EL (cell line): Measurements from ENCODE around the gene C4orf50.

Experiments used
- DNase-seq: peaks from one replicate; pipeline ENCODE4 v3.0.0-alpha.2; 2016

The C4orf50 gene

DNA sequence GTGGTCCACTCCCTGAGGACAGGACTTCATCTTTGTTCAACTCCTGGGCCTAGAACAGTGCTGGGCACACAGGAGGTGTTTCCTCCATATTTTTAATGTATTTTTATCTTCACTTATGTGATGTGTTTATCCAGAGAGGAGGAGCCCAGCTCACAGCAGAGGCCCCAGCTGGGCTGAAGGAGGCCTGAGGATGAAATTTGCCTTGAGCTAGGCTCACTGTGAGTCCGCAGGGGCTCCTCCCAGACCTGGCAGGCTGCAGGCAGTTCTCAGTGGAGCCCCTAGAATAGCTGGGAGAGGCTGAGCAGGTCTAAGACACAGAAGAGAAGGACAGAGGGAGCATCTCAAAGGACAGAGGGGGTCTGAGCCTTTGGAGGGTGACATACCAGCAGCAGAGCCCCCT is 26.8 kb downstream of the C4orf50 start:
- DNase-seq: no peak

DNA sequence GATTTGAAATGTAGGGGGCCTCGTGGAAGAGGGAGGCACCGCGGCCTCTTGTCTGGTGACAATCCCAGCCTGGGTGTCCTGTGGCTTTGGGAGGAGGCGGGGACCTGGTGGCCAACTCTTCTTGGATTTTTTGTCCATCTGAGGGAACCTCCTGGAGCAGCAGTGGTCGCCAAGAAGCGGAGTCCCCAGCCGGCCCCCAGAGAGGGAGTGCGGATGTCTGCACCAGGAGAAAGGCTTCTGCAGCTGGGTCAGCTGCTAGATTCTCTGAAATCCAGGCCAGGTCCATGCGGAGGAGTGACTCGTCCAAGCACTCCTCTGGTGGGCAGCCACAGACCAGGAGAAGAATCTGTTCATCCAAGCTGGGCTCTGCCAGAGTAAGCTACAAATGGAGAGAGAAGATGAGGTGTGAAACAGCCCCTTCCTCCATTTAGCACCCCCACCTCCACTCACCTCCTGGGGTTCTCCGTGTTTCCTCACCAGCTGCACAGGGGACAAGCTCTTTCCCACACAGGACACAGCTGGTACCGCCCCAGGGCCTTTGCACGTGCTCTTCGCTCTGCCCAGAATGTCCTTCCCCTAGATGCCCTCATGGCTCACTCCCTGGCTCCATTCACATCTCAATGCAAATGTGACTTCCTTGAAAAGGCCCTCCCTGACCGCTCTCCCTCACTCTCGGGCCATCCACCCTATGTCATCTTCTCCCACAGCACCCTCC is 27.6 kb downstream of the C4orf50 start:
- DNase-seq: no peak

DNA sequence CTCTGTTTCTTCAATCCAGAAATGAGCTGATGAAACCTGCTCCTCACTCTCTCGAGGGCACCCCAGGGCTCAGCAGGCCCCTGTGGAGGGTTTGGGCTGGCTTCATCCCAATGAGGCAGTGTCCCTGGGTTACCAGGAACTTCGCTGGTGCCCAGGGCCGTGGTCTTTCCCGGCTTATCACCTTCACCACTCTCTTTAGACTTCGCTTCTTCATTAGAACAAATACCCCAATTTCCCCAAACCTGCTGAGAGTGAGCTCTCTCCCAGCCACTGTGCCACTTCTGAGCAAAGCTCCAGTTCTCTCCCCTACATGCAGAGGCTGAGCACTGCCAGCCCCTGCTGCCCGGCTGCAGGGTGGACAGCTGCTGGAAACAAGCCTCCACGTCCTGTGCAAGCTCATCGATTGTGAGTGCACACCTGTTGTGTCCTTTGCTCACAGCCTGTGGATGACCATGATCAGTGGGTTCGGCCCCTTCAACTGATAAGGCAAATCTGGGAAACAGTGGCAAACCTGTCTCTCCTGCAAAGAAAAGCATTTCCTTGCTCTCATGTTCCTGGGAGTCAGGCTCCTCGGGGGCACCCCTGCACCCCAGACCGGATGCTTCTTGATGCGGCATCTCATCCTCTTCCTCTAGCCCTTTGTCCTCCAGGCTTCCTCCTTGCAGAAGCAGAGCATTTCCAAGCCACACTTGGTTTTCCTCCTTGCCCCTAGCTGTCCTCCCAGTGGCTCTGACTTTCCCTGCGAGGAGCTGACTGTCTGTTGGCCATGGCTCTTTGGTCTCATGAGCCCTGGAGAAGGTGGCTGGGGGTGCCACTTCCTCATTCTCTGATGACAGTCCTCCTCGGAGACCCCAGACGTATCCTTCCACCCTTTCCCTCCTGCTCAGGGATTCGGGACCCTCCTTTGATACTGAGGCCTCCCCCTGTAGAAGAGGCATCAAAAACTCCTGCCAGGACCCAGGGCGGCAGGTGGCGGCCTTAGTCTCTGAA is 28.7 kb downstream of the C4orf50 start:
- no peak for DNase-seq

DNA sequence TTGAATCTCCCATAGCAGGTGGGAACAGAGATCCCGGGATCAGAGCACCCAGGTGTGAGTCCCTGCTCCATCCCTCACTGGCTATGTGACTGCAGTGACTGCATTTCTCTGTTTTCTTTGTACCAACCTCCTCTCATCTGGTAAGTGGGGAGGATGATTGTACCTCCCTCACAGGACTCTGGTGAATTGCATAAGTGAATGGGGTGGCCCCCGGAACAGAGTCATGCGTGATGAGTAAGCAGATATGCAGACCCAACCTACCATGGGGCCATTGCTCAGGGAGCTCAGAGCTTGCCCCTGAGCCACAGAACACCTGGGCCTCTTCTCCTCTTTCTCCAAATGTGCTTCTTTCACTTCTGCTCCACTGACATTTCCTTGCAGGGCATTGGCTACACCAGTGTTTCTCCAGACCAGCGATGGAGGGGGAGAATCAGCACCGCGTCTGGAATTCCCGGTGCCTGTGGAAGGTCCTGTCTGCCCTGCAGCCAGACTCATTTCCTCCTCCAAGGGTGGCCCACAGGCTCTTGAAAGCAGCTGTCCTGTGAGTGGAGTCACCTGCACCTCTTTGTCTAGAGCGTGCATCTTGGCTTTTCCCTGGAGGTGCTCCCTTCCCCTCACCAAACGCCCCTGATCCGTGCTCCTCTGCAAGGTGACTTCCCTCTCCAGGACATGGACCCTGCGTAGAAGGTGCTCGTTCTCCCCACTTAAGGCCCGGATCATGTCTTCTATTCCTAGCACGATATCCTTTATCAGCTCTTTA is 30.0 kb downstream of the C4orf50 start:
- no peak for DNase-seq

DNA sequence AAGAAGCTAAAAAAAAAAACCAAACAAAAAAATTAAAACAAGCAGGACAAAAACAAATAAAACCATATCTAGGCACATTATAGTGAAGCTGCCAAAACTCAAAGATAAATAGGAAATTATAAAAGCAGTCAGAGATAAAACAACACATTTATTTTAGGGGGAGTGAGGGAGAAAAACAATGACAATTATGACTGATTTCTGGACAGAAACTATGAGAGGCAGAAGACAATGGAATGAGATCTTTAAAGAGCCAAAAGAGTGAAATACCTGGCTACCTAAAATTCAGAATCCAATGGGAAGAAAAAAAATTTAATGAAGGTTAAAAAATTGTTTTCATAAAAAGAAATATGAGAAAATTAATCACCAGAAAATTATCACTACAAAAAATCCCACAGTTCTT is 33.4 kb downstream of the C4orf50 start:
- no peak for DNase-seq

DNA sequence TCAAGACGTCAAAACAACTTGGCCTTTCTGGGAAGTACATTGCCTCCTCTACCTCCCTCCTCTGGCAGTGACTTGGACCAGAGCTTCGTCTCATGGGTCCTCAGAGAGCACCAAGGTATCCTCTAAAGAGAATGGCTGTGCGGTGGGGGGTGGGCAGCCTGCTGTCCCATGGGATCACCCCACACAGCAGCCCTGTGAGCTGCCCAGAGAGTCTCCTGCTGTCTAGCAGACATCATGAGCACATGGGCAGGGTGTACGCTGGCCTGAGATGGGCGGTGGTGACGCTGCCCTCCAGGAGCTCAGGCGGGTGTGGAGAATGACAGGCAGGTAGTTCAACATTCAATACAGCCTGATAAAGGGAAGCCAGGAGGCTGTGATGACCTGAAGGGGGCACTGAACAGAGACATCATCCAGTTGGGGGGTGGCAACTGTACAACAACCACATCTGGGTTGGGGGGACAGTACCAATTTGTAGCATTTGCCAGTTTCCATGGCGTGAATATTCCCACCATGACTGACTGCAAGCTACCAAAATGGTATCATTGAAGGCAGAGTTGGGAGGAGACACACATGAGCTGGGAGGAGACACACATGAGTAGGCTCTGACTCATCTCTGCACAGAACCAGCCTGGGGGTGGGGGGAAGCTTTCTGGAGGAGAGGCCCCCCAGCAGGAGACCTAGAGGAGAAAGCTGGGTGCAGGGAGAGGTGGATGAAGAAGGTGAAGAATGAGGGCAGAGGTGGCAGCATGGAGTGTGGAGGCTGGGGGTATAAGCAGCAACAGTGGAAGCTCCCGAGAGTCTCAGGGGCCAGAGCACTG is 35.9 kb downstream of the C4orf50 start:
- DNase-seq: no peak

DNA sequence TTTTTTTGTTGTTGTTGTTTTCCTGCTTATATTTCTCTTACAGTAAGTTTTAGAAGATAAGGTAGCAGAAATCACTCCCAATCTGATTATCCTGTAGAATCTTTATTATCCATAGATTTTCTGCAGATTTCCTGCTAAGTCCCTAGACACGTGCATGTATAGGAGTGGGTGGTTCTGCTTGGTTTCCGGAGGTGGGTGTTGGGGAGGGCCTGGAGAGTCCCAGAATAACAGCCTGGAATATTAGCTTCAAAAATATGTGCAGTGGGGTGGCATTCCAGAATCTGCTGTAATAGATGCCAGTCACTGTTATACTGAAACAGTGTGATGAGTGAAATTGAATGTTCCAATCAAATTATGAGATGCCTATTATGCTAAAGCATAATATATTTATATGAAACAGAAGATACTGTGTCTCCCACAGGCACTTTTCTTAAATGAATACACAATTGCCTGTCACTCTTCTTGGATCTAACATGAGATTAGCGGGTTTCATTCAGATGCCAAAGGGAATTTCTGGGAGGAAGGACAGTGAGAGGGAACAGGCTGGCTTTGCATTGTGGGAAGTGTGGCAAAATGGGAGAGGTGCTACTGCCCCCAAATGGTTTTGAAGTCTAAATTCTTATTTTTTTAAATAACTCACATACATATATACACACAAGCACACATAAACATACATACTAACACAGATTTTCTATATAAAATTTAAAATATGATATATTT is 37.6 kb downstream of the C4orf50 start:
- DNase-seq: no peak

DNA sequence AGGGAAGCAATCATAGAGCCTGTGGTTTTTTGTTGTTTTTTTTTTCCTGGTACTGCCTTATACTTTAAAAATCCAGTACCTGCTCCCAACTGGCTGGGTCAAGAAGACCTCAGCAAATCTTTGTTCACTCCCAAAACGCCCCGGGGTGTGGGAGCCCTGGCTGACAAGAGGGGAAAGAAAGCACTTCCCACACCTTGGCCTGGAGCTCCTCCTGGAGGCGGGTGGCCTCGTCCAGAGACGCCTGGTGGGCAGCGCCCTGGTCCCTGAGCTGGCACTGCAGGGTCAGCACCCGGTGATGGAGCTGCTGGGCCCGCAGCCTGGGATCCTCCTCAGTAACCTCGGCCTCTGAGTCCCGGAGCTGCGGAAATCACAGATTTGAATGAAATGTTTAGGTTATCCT is 38.2 kb downstream of the C4orf50 start:
- peak; percentile 15 for DNase-seq

DNA sequence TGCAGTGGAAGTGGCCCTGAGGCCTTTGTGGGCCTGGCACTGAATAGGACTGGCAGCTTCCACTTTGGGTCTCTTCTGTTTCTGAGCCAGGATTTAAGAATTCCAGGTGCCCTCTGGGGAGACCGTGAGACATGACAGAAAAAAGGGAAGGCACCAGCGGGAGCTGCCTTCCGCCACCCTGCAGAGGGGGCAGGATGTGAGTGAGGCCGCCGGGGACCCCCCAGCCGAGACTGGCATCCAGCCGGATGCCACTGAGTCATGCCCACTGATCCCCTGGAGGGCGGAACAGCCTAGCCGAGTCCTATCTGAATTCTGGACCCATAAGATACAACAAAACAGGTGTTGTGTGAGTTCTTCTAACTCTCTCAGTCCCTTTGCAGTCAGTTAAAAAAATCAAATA is 41.3 kb downstream of the C4orf50 start:
- no peak for DNase-seq

DNA sequence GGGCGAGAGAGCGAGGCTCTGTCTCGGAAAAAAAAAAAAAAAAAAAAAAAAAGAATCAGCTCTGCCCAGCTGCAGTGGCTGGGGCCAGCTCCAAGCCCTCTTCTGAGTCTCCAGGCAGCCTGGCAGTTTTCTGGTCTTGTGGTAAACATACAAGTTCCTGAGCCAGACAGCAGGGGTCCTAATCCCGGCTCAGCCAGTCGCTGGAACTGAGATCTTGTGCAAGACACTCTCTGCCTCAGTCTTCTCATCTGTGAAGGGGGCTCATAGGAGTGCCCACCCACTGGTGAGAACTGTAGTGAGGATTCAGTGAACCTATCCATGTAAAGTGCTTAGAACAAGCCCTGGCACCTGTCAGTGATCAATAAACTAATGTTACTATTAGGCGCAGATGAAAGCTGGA is 41.8 kb downstream of the C4orf50 start:
- DNase-seq: no peak

DNA sequence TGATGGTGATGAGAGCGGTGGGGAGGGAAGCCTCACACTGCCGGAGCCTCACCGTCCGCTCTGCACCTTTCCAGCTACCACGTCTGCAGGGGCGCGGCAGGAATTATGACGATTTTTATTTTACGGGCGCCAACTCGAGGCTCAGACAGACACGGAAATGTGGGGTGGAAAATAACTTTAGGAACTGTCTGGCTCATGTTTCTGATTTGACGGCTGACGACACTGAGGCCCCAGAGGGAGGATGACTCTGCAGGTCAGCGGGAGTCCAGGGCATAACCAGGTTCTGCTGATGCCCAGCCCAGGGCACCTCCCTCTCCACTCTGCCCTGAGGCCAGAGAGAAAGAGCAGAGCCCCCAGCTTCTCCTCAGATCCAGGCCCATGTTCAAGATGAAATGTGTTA is 43.9 kb downstream of the C4orf50 start:
- DNase-seq: no peak

DNA sequence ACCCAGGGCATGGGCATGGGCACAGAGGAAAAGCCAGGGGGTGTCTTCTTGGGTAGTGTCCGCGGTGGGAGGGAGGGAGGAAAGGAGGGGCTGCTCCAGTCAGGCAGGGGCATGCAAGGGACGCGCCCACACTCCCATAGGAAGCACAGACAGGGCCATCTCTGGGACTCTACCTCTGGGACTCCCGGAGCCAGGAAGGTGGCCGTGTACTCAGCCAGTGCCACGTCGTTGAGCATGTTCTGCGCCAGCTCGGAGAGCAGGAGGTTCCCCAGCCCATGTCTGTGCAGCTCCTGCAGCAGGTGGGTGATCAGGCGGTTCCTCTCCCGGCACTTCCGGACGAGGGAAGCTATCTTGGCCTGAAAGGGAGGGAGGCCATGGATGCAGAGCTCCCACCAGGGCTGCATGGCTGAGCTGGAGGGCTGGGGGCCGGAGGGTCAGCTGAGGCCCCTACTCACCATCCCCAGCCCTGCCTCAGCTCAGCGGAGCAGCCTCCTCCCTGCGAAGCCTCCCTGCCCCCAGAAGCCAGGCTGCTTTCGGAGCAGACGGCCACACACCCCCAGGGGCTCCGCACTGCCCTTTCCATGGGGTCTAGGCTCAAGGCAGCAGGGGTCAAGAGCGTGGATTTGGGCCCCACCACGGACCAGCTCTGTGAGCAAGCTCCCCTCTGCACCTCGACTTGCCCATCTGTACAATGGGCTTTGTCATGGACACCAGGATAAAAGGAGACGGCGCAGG is 44.6 kb downstream of the C4orf50 start:
- no peak for DNase-seq

DNA sequence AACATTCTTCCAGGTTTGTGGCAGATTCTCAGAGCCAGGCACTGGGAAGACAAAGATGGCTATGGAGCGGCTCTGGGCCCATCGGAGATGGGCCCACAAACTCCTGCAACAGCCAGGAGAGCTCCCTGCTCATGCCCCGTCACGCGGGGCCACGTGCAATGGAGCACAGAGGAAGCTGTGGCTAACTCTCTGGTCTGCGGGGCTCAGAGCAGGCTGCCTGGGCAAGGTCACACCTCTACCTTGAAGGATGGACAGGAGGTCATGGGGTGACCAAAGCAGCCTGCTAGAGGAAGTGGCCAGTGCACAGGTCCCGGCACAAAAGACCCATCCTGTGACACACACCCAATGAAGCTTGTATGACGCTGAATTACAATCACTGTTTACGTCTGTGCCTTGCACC is 45.2 kb downstream of the C4orf50 start:
- DNase-seq: no peak

DNA sequence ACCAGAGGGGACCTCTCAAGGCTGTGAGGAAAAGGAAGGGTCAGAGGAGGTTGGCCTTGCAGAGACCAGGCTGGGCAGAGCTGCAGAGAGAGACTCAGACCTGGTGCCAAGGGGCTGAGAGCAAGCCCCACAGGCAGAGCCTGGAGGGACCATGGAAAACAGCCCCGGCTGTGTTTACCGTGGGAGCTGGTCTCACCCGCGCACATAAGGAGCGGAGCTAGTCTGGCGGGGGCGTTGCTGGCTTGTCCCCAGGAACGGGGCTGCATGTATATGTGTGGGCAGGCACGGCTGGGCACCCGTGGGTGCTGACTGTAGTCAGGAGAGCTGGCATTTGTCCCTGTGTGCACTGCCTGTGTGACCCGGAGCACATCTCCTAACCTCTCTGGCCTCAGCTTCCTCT is 45.7 kb downstream of the C4orf50 start:
- DNase-seq: no peak

DNA sequence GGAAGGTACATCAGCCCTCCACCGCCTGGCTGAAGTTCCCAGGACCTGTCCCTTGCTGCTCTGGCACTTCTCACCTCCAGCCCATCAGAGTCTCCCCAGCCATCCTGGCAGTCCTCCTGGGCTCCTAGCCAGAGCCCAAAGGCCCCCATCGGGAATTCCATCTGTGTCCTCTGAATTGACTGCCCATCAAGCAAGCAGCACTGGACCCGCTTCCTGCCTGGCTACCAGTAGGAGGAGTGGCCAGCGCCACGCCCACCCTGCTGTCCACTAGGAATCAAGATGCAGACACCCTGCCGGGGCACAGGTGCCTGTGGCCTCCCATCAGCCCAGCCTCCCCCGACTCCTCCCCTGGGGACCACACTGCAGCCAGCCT is 47.2 kb downstream of the C4orf50 start:
- no peak for DNase-seq

DNA sequence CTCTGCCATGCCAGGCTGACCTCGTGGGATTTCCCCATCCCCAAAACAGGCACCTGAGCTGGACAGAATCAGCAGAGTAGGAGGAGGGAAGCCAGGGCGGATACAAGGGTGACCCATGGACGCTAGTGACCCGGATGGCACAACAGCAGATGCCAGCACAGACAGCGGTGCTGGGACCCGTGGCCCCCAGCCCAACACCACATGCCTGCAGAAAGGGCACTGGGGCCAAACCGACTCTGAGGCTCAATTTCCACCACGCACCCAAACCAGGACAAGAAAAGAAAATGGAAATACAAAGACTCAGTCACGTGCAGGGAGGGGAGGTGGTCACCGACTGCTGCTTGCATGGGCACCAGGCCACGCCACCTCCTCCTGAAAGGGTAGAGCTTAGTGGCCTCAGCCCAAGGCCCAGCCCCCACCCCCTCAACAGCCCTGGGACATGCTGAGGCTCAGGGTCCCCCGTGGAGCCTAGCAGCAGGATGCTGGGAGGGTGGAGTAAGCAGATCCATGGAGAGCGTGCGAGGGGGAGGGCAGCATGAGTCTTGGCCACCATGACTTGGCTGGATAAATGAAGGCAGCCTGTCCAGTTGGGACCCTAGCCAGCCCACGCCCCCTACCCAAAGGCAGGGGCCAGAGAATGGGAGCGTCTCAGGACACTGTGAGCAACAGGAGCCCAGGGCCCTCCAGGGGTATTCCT is 47.7 kb downstream of the C4orf50 start:
- no peak for DNase-seq

DNA sequence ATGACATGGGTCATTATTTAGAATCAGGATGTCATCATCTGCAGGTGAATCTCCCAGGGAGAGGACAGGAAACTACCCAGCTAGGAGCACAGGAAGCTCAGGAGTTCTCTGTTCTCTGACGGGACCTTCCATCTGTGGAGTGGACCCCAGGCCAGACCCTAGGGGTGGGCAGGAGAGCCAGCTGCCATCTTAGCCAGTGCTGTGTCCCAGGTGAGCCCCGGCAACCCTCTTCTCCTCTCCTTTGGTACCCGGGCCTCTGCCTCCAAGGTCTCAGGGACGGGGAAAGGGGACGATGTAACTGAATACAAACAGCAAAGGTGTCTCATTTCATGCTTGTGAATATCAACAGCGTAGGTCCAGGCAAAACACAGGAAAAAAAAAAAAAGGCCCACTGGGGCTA is 48.5 kb downstream of the C4orf50 start:
- no peak for DNase-seq

DNA sequence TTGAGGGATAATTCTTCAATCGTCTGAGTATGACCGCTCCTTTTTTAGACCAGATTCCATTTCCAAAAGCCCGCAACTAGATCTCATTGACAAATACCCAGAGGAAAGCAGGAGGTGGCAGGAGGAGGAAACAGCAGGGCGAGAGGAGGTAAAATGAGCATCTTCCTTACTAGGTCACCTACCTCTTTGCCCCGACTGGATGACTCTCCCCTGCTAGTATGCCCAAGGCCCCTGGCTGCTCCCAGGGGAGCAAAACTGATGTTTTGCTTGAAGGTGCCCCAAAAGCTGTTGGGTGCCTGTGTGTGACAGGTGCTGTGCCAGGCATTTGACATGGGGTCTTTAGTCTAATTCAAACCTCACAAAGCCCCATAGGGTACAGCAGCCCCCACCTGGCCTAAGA is 48.9 kb downstream of the C4orf50 start:
- no peak for DNase-seq

DNA sequence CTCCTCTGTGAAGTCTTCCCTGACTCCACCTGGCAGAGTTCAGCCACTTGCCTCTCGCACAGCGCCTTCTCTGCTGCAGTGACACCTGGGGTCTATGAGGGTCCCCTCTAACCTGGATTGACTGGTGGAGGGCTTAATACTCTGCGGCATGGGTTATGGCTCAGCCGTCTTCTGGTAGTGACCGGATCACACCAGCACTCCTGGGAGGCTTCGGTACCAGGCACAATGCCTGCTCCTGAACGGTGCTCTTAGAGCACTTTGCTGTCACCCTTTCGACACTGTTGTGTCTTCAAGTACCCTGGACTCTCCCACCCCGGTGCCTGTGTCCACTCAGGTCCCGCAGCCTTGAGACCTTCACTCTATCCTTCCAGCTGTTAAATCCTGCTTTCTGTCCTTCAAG is 50.0 kb downstream of the C4orf50 start:
- DNase-seq: no peak

DNA sequence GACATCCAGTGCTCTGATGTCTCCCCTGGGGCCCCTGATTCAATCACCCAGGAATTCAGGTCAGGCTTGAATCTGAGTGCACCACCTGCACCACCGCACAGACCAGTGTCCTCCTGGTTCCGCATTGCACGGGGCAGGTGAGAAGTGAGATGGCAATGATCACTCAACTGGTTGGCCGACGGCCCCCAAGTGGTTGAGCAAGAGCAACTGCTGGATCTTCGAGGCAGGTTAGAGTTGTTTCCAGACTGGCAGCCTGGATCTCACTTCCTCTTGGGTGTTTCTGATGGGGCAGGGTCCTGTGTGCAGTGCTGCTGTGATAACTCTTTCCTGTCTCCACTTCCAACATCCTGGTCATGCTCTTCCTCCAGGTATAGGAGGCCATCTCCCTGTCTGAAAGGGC is 50.4 kb downstream of the C4orf50 start:
- DNase-seq: no peak

DNA sequence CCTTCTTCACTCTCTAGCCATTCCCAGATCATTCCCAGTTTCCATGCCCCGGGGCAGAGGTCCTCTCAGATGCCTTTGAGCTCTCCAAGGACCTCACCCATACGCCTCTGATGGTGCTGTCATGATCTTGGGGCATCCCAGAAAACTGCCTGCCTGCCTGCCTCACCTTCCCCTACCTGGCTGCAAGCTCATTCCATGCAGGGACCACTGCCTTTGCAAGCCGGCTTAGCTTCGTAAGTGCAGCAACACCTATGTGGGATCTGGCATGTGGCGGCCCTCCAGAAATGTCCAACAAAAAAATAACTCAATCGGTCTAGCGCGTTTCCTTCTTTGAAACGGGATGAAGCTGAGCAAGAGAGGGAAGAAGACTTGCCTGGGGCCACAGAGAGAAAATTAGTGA is 53.0 kb downstream of the C4orf50 start:
- DNase-seq: no peak
